CD4-positive, alpha-beta T cell treated with Interleukin-4 for 4 hours (primary cell): Measurements from ENCODE around the gene KRTAP3-3.
"Not testable (repeated sequence)": the region's sequence is repeated elsewhere in the genome, so short reads cannot be mapped to it uniquely, and the experiment has no call there.

Experiments used
- DNase-seq: peaks from one replicate; pipeline ENCODE4 v3.0.0-alpha.2; 2020

Gene KRTAP3-3

GRCh38 chr17:40993839-40994238 lies at the start of gene KRTAP3-3:
TSS of gene KRTAP3-3 (minus strand) at chr17:40994164. CDS start at chr17:40994097, 67 bp downstream.
- DNase-seq, result no peak

DNA sequence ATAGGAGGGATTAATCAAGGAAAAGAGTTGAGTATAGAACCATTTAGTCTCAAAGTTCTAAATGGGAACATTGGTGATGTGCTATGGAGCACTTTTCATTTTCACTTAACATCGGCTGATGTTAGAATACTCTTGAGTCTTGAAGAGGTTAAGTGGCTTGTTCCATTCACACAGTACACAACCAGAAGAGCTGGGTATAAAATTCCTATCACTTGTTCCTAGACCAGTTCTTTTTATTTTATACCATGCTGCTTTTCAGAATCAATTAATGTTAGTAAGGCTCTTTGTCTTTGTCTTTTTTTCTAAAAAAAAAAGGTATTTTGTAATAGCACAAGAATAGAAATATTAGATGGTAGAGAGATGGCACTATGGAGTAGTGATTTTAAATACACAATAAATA lies 49.0 kb upstream of the KRTAP3-3 start:
- no peak for DNase-seq

DNA sequence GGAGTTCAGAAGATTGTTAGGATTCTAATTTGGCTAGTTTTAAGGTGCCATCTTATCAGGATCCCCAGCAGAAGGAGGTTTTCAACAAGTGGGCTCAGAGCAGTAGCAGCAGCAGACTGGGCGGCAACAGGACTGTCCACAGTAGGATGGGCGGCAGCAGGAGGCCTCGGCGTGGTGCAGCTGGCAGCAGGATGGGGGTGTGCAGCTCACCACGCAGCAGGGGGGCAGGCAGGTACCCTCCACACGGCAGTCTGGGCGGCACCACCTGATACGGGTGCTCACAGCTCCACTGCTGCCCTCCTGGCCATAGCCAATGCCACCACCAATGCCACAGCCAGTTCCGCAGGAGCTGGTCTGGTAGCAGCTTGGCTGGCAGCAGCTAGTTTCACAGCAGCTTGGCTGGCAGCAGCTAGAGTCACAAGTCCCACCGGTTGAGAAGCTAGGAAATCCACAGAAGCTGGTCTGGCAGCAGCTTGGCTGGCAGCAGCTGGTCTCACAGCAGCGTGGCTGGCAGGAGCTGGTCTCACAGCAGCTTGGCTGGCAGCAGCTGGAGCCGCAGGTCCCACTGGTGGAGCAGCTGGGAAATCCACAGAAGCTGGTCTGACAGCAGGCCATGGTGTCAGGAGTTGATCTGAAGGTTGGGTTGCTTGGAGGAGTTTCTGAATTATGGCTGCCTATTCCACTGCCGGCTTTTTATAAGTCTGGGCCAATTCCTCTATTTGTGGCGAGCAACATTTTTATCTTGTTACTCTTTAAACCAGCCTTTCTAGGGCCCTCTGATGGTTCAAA lies 47.0 kb upstream of the KRTAP3-3 start, which contains the start of gene KRTAP1-1:
Gene KRTAP1-1, minus strand, starts transcription at position 668 of the 789 bp plus-strand sequence. Its CDS starts 53 bp downstream, at position 615.
- not testable (repeated sequence) for DNase-seq

DNA sequence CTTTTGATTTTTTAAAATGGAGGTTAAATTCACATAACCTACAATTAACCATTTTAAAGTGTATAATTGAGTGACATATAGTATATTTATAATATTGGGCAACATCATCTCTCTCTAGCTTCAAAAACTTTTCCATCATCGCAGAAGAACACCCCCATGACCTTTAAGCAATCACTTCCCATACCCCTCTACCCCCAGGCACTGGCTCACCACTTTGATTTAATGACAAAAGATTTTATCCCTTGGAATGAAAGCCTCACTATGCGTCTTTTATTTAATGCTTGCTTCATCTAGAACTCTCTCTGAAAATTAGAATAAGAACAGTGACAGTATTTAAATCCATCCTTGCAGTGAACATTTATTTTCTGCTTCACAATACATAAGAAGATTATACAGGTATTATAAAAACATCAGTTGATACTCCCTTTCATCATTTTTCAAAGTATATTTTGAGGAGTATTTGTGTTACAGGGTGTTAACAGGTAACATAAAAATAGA lies 43.9 kb upstream of the KRTAP3-3 start:
- no peak for DNase-seq

DNA sequence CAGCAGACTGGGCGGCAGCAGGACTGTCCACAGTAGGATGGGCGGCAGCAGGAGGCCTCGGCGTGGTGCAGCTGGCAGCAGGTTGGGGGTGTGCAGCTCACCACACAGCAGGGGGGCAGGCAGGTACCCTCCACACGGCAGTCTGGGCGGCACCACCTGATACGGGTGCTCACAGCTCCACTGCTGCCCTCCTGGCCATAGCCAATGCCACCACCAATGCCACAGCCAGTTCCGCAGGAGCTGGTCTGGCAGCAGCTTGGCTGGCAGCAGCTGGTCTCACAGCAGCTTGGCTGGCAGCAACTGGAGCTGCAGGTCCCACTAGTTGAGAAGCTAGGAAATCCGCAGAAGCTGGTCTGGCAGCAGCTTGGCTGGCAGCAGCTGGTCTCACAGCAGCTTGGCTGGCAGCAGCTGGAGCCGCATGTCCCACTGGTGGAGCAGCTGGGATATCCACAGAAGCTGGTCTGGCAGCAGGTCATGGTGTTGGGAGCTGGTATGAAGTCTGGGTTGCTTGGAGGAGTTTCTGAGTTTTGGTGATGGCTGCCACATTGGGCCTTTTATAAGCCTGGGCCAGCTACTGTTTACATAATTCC lies 40.5 kb upstream of the KRTAP3-3 start, which contains the start of gene KRTAP1-3:
Gene KRTAP1-3, minus strand, starts transcription at position 529 of the 590 bp plus-strand sequence. Its CDS starts 53 bp downstream, at position 476.
- not testable (repeated sequence) for DNase-seq

DNA sequence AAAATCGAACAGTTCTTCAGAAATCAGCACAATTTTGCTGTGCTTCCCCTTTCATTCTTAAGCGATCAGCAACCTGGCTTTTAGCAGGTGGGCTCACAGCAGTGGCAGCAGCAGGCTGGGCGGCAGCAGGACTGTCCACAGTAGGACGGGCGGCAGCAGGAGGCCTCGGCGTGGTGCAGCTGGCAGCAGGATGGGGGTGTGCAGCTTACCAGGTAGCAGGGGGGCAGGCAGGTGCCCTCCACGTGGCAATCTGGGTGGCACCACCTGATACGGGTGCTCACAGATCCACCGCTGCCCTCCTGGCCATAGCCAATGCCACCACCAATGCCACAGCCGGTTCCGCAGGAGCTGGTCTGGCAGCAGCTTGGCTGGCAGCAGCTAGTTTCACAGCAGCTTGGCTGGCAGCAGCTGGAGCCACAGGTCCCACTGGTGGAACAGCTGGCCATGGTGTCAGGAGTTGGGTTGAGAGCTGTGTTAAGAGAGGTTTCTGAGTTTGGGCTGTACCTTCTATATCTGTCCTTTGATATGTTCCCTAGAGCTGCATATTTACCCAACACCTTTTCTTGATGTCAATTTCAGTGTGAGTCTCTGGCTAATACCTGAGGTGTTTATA lies 35.8 kb upstream of the KRTAP3-3 start, which contains the start of gene KRTAP1-4:
Gene KRTAP1-4, minus strand, starts transcription at position 563 of the 613 bp plus-strand sequence. Its CDS starts 117 bp downstream, at position 446.
- no peak for DNase-seq

- DNase-seq, result no peak
These were observed 32.9 kb upstream of the KRTAP3-3 start, which contains the start of gene KRTAP1-5 for GRCh38 chr17:41026715-41027471. TSS of gene KRTAP1-5 (minus strand) at chr17:41027208. CDS start at chr17:41027155, 53 bp downstream.

GRCh38 chr17:41024697-41025096 lies 30.7 kb upstream of the KRTAP3-3 start:
- DNase-seq, result no peak

GRCh38 chr17:41020336-41020735 lies 26.4 kb upstream of the KRTAP3-3 start:
- no peak for DNase-seq

- DNase-seq, result no peak
These were observed 25.5 kb upstream of the KRTAP3-3 start for GRCh38 chr17:41019415-41019814.

- DNase-seq, result no peak
These were observed 24.6 kb upstream of the KRTAP3-3 start for GRCh38 chr17:41018541-41018940.

GRCh38 chr17:41016578-41017215 lies 22.7 kb upstream of the KRTAP3-3 start:
- DNase-seq, result no peak

DNA sequence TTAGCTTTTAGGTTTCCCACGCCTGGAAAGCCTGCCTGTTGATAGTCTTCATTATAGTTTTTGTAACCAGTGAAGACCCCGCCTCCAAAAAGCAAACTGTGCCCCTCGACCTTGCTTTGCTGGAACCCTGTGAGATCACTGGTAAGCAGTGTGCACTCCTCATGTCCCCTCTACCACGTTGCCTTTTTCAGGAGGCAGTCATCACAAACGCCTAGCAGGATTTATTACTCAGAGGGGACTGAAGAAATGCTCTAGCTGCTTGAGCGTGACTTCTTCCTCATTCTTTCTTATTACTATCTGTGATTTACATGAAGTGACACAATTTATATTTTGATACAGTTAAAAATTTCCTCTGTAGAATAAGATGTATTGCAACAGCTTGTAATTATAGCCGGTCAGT lies 21.5 kb upstream of the KRTAP3-3 start:
- no peak for DNase-seq

DNA sequence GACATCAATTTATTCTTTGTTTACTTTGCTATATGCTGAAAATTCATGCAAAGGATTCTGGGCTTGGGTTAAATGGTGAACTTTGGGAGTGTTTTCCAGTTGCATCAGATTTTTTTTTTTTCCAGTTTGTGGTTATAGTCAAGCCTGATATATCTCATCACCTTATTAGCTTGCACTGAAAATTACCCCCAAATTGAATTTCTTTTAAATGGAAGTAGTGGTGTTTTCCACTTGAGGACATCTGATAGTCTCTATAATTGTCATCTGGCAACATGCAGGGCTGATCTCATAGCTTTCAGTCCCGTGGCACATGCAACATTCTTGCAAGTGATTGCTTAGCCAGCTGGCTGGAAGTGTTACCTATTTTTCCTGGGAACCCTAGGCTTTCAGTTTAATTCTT lies 19.6 kb upstream of the KRTAP3-3 start:
- DNase-seq, result no peak

DNA sequence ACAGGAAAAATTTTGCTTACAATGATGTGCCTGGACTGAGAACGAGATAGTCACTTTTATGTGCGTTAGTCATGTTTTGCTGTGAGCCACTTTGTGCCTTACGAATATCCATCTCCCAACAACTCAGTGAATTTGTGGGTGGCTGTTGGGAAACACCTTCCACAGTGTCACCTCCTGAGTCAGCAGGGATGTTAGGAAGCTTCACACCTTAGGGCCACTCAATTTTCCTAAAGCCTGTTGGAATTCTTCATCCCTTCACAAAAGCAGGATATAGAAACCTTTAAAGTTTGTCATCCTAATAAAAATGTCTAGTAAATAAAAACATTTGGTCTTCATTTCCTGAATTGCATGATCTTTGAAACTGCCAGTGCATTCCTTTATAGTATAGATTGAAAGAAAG lies 19.2 kb upstream of the KRTAP3-3 start:
- no peak for DNase-seq

DNA sequence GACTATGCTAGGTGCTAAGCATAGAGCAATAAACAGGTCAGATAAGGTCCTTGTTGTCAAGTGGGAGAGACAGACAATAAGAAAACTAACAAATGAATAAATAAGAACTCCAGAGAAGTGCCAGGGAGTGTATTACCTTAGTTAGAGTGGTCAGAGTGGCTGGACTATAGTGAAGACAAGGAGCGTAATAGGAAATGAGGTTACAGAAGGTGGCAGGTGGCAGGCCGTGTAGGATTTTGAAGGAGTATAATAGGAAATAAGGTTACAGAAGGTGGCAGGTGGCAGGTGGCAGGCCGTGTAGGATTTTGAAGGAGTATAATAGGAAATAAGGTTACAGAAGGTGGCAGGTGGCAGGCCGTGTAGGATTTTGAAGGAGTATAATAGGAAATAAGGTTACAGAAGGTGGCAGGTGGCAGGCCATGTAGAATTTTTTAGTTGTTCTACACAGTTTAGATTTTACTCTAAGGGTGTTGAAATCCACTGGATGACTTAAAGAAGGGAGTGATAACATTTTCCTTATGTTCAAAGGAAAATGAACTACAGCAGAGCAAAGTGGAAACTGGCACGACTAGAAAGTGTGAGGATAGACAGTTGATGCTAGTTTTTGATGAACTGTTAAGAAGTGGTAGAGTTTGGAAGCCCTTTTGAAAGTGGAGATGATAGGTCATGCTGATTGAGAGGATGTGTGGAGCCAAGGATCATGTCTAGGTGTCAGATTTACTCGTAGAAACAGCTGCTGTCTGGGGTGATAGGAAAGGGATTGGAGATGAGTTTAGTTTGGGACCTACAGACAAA lies 18.6 kb upstream of the KRTAP3-3 start:
- DNase-seq, result no peak

- no peak for DNase-seq
These were observed 16.5 kb upstream of the KRTAP3-3 start for GRCh38 chr17:41010441-41010840.

- no peak for DNase-seq
These were observed 16.0 kb upstream of the KRTAP3-3 start for GRCh38 chr17:41009936-41010335.

DNA sequence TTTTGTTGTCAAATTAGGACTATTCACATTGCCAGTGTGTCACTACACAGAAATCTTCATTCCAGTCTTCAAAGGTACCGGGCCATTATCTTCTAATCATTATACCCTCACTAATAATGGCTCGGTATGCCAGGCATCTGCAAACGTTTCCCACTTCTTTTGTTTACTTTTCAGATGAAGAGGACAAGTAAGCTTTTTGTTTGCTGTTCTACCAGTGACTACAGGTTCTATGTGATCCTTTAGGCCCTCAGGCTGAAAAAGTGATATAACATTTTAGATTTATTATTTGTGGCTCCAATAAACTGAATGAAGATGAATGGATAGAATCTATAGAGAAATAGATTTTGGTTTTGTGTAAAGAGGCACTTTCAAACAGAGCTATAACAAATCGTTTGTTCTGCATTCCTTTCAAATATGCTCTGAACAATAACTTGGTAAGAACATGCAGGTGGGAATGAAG lies 15.4 kb upstream of the KRTAP3-3 start:
- no peak for DNase-seq

DNA sequence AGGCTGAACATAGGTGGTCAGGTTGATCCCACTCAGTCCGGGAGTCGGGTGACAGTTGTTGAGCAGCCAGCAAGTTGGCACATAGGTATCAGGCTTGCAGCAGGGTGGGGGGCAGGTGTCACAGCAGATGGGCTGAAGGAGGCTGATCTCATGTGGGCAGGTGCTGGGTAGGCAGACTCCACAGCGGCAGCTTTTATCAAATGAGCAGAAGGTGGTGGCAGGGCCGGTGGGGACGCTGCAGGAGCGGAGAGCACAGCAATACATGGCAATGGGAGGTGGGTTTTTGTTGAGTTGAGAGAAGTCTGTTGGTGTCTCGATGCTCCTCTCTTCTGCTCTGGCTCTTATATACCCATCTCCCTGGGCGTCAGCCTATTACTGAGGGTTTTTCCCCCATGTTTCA lies 14.8 kb upstream of the KRTAP3-3 start, which contains the start of gene KRTAP3-1:
Gene KRTAP3-1, minus strand, starts transcription at position 318 of the 400 bp plus-strand sequence. Its CDS starts 54 bp downstream, at position 264.
- DNase-seq, result no peak

GRCh38 chr17:41004397-41004796 lies 10.4 kb upstream of the KRTAP3-3 start:
- no peak for DNase-seq
